ENCODE results near the gene LCE7A.

Gene LCE7A

DNA sequence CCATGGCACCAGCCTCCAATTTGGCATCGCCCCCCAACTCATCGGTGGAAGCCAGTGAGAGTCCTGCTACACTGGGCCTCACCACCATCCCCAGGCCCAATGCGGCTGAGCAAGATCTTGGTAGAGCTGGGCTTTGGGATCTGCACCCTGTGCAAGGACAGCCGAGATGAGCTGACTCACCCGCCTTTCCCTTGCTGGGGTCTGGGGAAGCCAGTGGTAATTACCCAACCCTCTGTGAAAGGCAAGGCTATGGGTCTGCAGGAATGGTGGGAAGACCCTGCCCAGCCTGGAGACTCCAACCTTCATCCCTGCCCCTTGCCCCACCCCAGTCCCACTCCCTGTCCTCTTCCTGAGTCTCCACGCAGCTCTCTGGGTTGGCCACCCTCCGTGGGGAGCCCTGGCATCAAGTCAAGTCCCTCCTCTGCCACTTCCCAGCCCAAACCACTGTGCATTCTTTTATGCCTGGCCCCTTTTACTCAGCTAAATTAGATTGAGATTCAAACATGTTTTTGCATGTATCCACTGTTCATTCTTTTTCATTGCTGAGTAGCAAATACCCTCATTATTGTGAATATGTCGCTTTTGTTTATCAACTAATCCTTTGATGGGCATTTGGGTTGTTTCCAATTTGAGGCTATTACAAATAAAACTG, 27.1 kb downstream of the LCE7A start:
- no peak overlapping the region for H3K27ac ChIP-seq
- no peak for TF ChIP-seq ZFX (IDR thresholded peaks at IDR 0.05; ENCODE audit: borderline replicate concordance)
- TF ChIP-seq, protein P1, sequence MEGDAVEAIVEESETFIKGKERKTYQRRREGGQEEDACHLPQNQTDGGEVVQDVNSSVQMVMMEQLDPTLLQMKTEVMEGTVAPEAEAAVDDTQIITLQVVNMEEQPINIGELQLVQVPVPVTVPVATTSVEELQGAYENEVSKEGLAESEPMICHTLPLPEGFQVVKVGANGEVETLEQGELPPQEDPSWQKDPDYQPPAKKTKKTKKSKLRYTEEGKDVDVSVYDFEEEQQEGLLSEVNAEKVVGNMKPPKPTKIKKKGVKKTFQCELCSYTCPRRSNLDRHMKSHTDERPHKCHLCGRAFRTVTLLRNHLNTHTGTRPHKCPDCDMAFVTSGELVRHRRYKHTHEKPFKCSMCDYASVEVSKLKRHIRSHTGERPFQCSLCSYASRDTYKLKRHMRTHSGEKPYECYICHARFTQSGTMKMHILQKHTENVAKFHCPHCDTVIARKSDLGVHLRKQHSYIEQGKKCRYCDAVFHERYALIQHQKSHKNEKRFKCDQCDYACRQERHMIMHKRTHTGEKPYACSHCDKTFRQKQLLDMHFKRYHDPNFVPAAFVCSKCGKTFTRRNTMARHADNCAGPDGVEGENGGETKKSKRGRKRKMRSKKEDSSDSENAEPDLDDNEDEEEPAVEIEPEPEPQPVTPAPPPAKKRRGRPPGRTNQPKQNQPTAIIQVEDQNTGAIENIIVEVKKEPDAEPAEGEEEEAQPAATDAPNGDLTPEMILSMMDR (IDR thresholded peaks at IDR 0.05): no peak

DNA sequence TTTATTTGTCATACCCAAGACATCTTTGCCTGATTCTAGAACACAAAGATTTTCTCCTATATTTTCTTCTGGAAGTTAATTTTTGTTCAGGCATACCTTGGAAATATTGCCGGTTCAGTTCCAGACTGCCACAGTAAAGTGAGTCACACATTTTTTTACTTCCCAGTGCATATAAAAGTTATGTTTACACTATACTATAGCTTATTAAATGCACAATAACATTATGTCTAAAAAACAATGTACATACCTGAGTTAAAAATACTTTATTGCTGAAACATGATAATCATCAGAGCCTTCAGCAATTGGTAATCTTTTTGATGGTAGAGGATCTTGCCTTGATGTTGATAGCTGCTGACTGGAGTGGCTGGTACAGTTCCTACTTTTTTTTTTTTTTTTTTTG, 28.3 kb downstream of the LCE7A start:
- no peak overlapping the region for H3K27ac ChIP-seq
- no peak for TF ChIP-seq ZFX (IDR thresholded peaks at IDR 0.05; ENCODE audit: borderline replicate concordance)
- TF ChIP-seq, protein P1 (IDR thresholded peaks at IDR 0.05): no peak

DNA sequence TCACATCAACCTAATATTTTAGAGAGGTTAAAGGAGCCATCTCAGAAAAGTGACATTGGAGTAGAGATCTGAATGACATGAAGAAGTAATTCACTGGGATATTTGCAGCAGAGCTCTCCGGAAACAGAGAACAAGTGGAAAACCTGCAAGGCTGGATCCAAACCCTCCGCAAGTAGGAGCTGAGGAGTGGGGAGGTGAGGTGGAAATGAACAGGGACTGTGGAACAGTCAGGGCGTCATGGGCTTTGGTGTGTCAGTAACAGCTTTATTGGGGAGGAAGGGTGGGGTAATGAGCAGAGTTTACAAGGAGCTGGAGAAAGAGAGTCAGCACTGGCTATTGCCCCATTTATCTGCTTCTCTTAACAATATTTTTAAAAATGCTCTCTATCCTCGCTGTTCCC, 39.2 kb downstream of the LCE7A start:
- TF ChIP-seq, protein P1 (IDR thresholded peaks at IDR 0.05): no peak
- no peak for TF ChIP-seq ZFX (IDR thresholded peaks at IDR 0.05; ENCODE audit: borderline replicate concordance)
- no peak overlapping the region for H3K27ac ChIP-seq

DNA sequence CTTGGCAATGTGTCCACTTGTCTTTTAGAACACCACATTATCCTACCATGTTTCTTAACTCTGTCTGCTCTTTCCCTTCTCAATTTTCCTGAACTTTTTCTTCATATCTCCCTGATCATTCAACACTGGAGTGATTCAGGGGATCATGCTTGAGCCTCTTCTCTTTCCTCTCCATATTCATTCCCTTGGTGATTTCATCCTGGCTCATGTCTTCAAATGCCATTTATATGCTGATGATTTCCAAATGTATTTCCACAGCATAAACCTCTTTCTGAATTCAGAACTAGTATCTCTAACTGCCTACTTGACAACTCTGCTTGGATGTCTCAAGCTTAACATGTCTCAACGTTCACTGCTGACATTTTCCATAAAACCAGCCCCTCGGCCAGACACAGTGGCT, 40.1 kb downstream of the LCE7A start:
- TF ChIP-seq, protein P1 (IDR thresholded peaks at IDR 0.05): no peak
- TF ChIP-seq ZFX (IDR thresholded peaks at IDR 0.05; ENCODE audit: borderline replicate concordance): no peak

DNA sequence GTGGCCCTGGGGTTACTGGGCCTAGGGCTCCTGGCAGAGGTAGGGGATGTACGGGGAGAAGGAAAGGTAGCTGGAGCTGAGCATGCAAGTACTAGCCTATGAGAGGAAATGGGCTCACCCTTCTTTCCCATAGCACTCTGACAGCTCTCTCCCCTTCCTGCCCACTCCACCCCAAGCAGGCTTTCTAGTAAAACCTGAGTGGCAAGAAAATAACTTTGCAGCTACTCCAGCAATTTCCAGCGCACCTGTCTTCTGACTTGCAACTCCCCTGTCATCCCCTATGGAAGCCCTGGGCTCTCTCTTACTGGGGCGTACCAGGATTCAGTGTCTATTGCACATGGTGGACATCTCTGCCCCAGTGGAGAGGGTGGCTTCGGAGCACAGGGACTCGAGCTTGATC, 41.8 kb downstream of the LCE7A start:
- no peak overlapping the region for H3K27ac ChIP-seq
- TF ChIP-seq, protein P1 (IDR thresholded peaks at IDR 0.05): no peak
- no peak for TF ChIP-seq ZFX (IDR thresholded peaks at IDR 0.05; ENCODE audit: borderline replicate concordance)

More for the DNA sequence above, 40.1 kb downstream of the LCE7A start:
- H3K27ac ChIP-seq: no peak overlapping the region

DNA sequence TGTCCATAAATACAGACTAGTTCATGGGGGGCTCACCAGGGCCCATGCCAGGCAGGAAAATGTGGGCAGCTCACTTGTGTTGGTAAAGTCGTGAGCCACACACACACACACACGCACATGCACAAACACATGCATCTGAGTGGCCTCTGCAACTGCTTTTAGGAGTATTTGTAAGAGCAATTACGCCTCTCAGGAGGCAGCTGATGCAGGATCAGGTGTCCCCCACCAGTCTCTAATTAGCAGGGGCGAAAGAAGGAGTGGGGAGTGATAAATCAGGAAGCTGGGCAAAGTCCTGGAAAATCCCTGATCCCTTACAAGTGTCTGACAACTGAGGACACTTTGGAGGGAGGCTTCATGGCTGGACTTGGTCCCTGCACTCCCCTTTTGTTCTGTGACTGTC, 42.8 kb downstream of the LCE7A start:
- TF ChIP-seq, protein P1 (IDR thresholded peaks at IDR 0.05): no peak
- H3K27ac ChIP-seq: no peak overlapping the region

DNA sequence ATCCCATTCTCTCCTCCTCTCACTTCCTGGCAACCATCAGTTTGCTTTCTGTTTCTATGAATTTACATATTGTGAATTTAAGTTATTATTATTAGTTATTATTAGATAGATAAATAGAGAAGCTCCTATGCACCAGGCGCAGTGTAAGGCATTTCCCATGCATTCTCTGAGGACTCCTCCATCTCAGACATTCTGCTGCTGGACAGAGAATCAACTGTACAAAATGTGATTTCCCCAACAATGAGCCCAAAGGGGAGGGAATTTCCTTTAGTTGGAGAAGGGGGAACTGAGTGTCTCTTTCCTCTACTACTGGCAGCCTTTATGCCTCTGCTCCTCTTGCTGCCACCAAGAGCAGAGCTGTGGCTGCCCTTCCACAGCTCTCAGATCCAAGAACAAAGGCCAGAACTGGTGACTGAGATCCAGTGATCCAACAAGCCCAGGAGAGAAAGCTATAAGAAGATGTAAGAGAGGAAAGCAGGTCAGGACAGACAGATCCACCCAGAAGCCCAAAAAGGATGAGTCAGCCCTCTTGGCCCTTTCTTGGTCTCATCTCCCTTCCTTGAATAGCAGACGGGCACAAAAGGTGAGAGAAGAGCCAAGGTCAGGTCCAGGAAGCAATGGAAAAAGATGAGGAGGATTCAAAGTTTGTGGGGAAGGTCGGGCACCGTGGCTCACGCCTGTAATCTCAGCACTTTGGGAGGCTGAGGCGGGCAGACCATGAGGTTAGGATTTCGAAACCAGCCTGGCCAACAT, 45.1 kb downstream of the LCE7A start:
- H3K27ac ChIP-seq: no peak overlapping the region
- TF ChIP-seq, protein P1 (IDR thresholded peaks at IDR 0.05): no peak
- no peak for TF ChIP-seq ZFX (IDR thresholded peaks at IDR 0.05; ENCODE audit: borderline replicate concordance)
